Measurements from ENCODE around the gene ARID1B.

The ARID1B gene

DNA sequence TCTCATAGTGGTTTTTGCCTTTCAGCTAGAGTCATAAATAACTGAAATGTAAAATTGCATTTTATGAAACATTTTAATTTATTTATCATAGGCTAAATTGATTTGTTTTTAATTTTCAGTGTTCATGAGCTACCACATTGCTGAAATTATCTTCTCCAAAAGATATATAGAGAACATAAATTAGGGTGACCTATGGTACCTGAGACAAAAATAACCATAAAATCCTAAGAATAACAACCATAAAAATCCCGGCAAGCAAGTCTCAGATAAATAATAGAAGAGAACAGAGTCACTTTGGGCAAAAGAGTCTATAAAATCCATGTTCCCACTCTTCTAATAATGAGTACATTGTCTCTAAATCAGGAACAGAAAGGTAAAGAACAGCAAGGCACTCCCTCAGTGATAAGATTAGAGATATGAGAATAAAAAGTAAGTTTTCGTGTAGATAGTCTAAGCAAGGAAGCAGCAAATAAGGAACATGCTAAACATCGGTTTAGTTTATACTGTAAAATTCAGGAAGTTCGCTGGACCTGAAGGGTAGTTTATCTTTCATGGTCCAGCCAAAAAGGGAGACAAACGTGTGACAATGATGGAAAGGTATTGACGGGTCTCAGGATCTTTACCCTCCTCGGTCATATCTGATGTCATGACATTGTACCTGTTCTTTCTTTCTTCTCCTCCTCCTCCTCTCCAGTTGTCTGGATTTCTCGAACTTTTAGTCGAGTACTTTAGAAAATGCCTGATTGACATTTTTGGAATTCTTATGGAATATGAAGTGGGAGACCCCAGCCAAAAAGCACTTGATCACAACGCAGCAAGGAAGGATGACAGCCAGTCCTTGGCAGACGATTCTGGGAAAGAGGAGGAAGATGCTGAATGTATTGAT lies 428.5 kb downstream of the ARID1B start:
- no peak overlapping the region for H4K12ac ChIP-seq (ENCODE audit: low read depth, low read length)
- no peak overlapping the region for H4K8ac ChIP-seq (ENCODE audit: low read depth, low read length)
- H3K9me3 ChIP-seq (ENCODE audit: insufficient read depth, low read depth, low read length): peaks cover 2% of the 10 kb centered on the region
- H3K36me3 ChIP-seq (ENCODE audit: control insufficient read depth in 1 of 2, insufficient read depth in 2 of 2, low read length in 2 of 2): peaks cover 28 to 36% of the 10 kb centered on the region in 2 experiments
- H3K4me3 ChIP-seq (ENCODE audit: low read depth, low read length): no peak overlapping the region
- no peak overlapping the region for H2BK120ac ChIP-seq (ENCODE audit: insufficient read depth, low read length, poor library complexity)
- no CpG with 5 or more reads among the region's 11 CpGs for WGBS (ENCODE audit: extremely low coverage, insufficient coverage, insufficient read length)
- no peak overlapping the region for H3K14ac ChIP-seq (ENCODE audit: low read length)
- no peak for DNase-seq
- H3K79me2 ChIP-seq (ENCODE audit: control insufficient read depth, insufficient read depth, low read length, poor library complexity): no peaks in the 10 kb centered on the region
- no peaks in the 10 kb centered on the region for H3K4me1 ChIP-seq (ENCODE audit: control insufficient read depth in 1 of 2, insufficient read depth in 2 of 2, low read length in 2 of 2)
- H4K91ac ChIP-seq (ENCODE audit: low read depth, low read length): no peak overlapping the region
- H3K18ac ChIP-seq (ENCODE audit: low read length): no peak overlapping the region
- H2AFZ ChIP-seq (ENCODE audit: insufficient read depth, low read length, poor library complexity): no peak overlapping the region
- no peak overlapping the region for H3K23ac ChIP-seq (ENCODE audit: low read length)
- no peak overlapping the region for H2BK5ac ChIP-seq (ENCODE audit: low read depth, low read length, poor library complexity)
- no peak overlapping the region for H3K9ac ChIP-seq (ENCODE audit: low read length)
- no peak overlapping the region for H3K27ac ChIP-seq (ENCODE audit: low read depth, low read length)
- H3K4ac ChIP-seq (ENCODE audit: low read depth, low read length): no peak overlapping the region
- H3K4me2 ChIP-seq (ENCODE audit: low read length): no peak overlapping the region
- H3K79me1 ChIP-seq (ENCODE audit: low read length): no peaks in the 10 kb centered on the region
- H2BK12ac ChIP-seq (ENCODE audit: low read length): no peak overlapping the region
- H2AK5ac ChIP-seq (ENCODE audit: low read length): no peak overlapping the region
- no peaks in the 10 kb centered on the region for H3K27me3 ChIP-seq (ENCODE audit: insufficient read depth, low read length)

DNA sequence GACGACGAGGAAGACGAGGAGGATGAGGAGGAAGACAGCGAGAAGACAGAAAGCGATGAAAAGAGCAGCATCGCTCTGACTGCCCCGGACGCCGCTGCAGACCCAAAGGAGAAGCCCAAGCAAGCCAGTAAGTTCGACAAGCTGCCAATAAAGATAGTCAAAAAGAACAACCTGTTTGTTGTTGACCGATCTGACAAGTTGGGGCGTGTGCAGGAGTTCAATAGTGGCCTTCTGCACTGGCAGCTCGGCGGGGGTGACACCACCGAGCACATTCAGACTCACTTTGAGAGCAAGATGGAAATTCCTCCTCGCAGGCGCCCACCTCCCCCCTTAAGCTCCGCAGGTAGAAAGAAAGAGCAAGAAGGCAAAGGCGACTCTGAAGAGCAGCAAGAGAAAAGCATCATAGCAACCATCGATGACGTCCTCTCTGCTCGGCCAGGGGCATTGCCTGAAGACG lies 429.2 kb downstream of the ARID1B start:
- H3K4me2 ChIP-seq (ENCODE audit: low read length): no peak overlapping the region
- no peaks in the 10 kb centered on the region for H3K4me1 ChIP-seq (ENCODE audit: control insufficient read depth in 1 of 2, insufficient read depth in 2 of 2, low read length in 2 of 2)
- 100% methylated on average over 4 of the region's 23 CpGs for WGBS (ENCODE audit: extremely low coverage, insufficient coverage, insufficient read length)
- peaks cover 23 to 30% of the 10 kb centered on the region in 2 experiments for H3K36me3 ChIP-seq (ENCODE audit: control insufficient read depth in 1 of 2, insufficient read depth in 2 of 2, low read length in 2 of 2)
- H3K14ac ChIP-seq (ENCODE audit: low read length): no peak overlapping the region
- no peak for DNase-seq
- no peak overlapping the region for H4K12ac ChIP-seq (ENCODE audit: low read depth, low read length)
- no peak overlapping the region for H4K91ac ChIP-seq (ENCODE audit: low read depth, low read length)
- no peaks in the 10 kb centered on the region for H3K27me3 ChIP-seq (ENCODE audit: insufficient read depth, low read length)
- H3K79me1 ChIP-seq (ENCODE audit: low read length): no peaks in the 10 kb centered on the region
- H2BK5ac ChIP-seq (ENCODE audit: low read depth, low read length, poor library complexity): no peak overlapping the region
- no peak overlapping the region for H3K23ac ChIP-seq (ENCODE audit: low read length)
- H2BK120ac ChIP-seq (ENCODE audit: insufficient read depth, low read length, poor library complexity): no peak overlapping the region
- no peak overlapping the region for H3K4ac ChIP-seq (ENCODE audit: low read depth, low read length)
- no peaks in the 10 kb centered on the region for H3K79me2 ChIP-seq (ENCODE audit: control insufficient read depth, insufficient read depth, low read length, poor library complexity)
- H3K9me3 ChIP-seq (ENCODE audit: insufficient read depth, low read depth, low read length): no peaks in the 10 kb centered on the region
- no peak overlapping the region for H3K9ac ChIP-seq (ENCODE audit: low read length)
- no peak overlapping the region for H3K27ac ChIP-seq (ENCODE audit: low read depth, low read length)
- no peak overlapping the region for H4K8ac ChIP-seq (ENCODE audit: low read depth, low read length)
- H2BK12ac ChIP-seq (ENCODE audit: low read length): no peak overlapping the region
- H2AK5ac ChIP-seq (ENCODE audit: low read length): no peak overlapping the region
- H2AFZ ChIP-seq (ENCODE audit: insufficient read depth, low read length, poor library complexity): no peak overlapping the region
- H3K4me3 ChIP-seq (ENCODE audit: low read depth, low read length): no peak overlapping the region
- no peak overlapping the region for H3K18ac ChIP-seq (ENCODE audit: low read length)

DNA sequence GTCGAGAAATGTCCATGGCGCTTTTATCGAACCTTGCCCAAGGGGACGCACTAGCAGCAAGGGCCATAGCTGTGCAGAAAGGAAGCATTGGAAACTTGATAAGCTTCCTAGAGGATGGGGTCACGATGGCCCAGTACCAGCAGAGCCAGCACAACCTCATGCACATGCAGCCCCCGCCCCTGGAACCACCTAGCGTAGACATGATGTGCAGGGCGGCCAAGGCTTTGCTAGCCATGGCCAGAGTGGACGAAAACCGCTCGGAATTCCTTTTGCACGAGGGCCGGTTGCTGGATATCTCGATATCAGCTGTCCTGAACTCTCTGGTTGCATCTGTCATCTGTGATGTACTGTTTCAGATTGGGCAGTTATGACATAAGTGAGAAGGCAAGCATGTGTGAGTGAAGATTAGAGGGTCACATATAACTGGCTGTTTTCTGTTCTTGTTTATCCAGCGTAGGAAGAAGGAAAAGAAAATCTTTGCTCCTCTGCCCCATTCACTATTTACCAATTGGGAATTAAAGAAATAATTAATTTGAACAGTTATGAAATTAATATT lies 430.4 kb downstream of the ARID1B start:
- Histone ChIP-seq H3K27me3 (ENCODE audit: insufficient read depth, low read length) (no peaks in the 10 kb centered on the region), H3K79me1 (ENCODE audit: low read length) (no peaks in the 10 kb centered on the region), H3K4me2 (ENCODE audit: low read length) (no peak overlapping the region), H3K23ac (ENCODE audit: low read length) (no peak overlapping the region), H2BK5ac (ENCODE audit: low read depth, low read length, poor library complexity) (no peak overlapping the region), H2AFZ (ENCODE audit: insufficient read depth, low read length, poor library complexity) (no peak overlapping the region), H3K36me3 (ENCODE audit: control insufficient read depth in 1 of 2, insufficient read depth in 2 of 2, low read length in 2 of 2) (peaks cover 21 to 30% of the 10 kb centered on the region in 2 experiments), H3K18ac (ENCODE audit: low read length) (no peak overlapping the region), H3K14ac (ENCODE audit: low read length) (no peak overlapping the region), H3K27ac (ENCODE audit: low read depth, low read length) (no peak overlapping the region), H2BK120ac (ENCODE audit: insufficient read depth, low read length, poor library complexity) (no peak overlapping the region), H4K8ac (ENCODE audit: low read depth, low read length) (no peak overlapping the region), H4K12ac (ENCODE audit: low read depth, low read length) (no peak overlapping the region), H3K4me3 (ENCODE audit: low read depth, low read length) (no peak overlapping the region), H3K4me1 (ENCODE audit: control insufficient read depth in 1 of 2, insufficient read depth in 2 of 2, low read length in 2 of 2) (no peaks in the 10 kb centered on the region), H3K9ac (ENCODE audit: low read length) (no peak overlapping the region), H4K91ac (ENCODE audit: low read depth, low read length) (no peak overlapping the region), H3K4ac (ENCODE audit: low read depth, low read length) (no peak overlapping the region), H2AK5ac (ENCODE audit: low read length) (no peak overlapping the region), H2BK12ac (ENCODE audit: low read length) (no peak overlapping the region), H3K79me2 (ENCODE audit: control insufficient read depth, insufficient read depth, low read length, poor library complexity) (no peaks in the 10 kb centered on the region), H3K9me3 (ENCODE audit: insufficient read depth, low read depth, low read length) (no peaks in the 10 kb centered on the region)
- no CpG with 5 or more reads among the region's 15 CpGs for WGBS (ENCODE audit: extremely low coverage, insufficient coverage, insufficient read length)
- no peak for DNase-seq

DNA sequence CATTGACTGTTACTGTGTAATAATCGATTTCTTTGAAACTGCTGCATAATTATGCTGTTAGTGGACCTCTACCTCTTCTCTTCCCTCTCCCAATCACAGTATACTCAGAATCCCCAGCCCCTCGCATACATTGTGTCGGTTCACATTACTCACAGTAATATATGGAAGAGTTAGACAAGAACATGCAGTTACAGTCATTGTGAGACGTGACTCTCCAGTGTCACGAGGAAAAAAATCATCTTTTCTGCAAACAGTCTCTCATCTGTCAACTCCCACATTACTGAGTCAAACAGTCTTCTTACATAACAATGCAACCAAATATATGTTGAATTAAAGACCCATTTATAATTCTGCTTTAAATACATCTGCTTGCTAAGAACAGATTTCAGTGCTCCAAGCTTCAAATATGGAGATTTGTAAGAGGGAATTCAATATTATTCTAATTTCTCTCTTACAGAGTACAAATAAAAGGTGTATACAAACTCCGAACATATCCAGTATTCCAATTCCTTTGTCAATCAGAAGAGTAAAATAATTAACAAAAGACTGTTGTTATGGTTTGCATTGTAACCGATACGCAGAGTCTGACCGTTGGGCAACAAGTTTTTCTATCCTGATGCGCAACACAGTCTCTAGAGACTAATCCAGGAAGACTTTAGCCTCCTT lies 432.8 kb downstream of the ARID1B start:
- Histone ChIP-seq H2AFZ (ENCODE audit: insufficient read depth, low read length, poor library complexity) (no peak overlapping the region), H3K14ac (ENCODE audit: low read length) (no peak overlapping the region), H3K27me3 (ENCODE audit: insufficient read depth, low read length) (no peaks in the 10 kb centered on the region), H3K9me3 (ENCODE audit: insufficient read depth, low read depth, low read length) (no peaks in the 10 kb centered on the region), H2BK12ac (ENCODE audit: low read length) (no peak overlapping the region), H2AK5ac (ENCODE audit: low read length) (no peak overlapping the region), H2BK120ac (ENCODE audit: insufficient read depth, low read length, poor library complexity) (no peak overlapping the region), H3K18ac (ENCODE audit: low read length) (no peak overlapping the region), H4K12ac (ENCODE audit: low read depth, low read length) (no peak overlapping the region), H3K36me3 (ENCODE audit: control insufficient read depth in 1 of 2, insufficient read depth in 2 of 2, low read length in 2 of 2) (peaks cover 17 to 19% of the 10 kb centered on the region in 2 experiments), H4K8ac (ENCODE audit: low read depth, low read length) (no peak overlapping the region), H3K23ac (ENCODE audit: low read length) (no peak overlapping the region), H3K79me2 (ENCODE audit: control insufficient read depth, insufficient read depth, low read length, poor library complexity) (no peaks in the 10 kb centered on the region), H3K4me3 (ENCODE audit: low read depth, low read length) (no peak overlapping the region), H3K4ac (ENCODE audit: low read depth, low read length) (no peak overlapping the region), H4K91ac (ENCODE audit: low read depth, low read length) (no peak overlapping the region), H3K9ac (ENCODE audit: low read length) (no peak overlapping the region), H3K4me1 (ENCODE audit: control insufficient read depth in 1 of 2, insufficient read depth in 2 of 2, low read length in 2 of 2) (no peaks in the 10 kb centered on the region), H3K79me1 (ENCODE audit: low read length) (no peaks in the 10 kb centered on the region), H3K4me2 (ENCODE audit: low read length) (no peak overlapping the region), H2BK5ac (ENCODE audit: low read depth, low read length, poor library complexity) (no peak overlapping the region), H3K27ac (ENCODE audit: low read depth, low read length) (no peak overlapping the region)
- no peak for DNase-seq
- no CpG with 5 or more reads among the region's 10 CpGs for WGBS (ENCODE audit: extremely low coverage, insufficient coverage, insufficient read length)

Measured in trophoblast cell (in vitro differentiated cells and primary cell).